Kidney epithelial cell (primary cell): ENCODE results near the gene CTF1. TPM values are rescaled to one million over a fixed set of nuclear protein-coding genes. Genes with fewer than 3 reads are reported as not detected.
A peak's percentile ranks its signal among the peaks of the same experiment; 100 is the strongest.

Experiments used
- DNase-seq: peaks from one replicate; pipeline ENCODE4 v3.0.0-alpha.2; 2010; ENCODE audit warnings: low read depth
- H3K27me3 ChIP-seq: 2 replicates; pipeline ENCODE4 v1.6.0; 2011; ENCODE audit warnings: low read length; ENCODE audit not compliant: control insufficient read depth, insufficient read depth
- H3K36me3 ChIP-seq: 2 replicates; pipeline ENCODE4 v1.5.1; 2011; ENCODE audit warnings: low read length; ENCODE audit not compliant: control insufficient read depth, insufficient read depth
- H3K4me3 ChIP-seq: 2 replicates; pipeline ENCODE4 v1.5.1; 2011; ENCODE audit warnings: low read depth, mild to moderate bottlenecking, control low read depth, low read length
- total RNA-seq: library from RNA; depleted of rRNA; stranded (reverse); fragments of >200 nt; gene quantifications from 2 replicates; pipeline ENCODE4 v1.2.3, GENCODE V29; 2015
- TF ChIP-seq, protein P1 (sequence below): IDR thresholded peaks from 2 replicates; pipeline ENCODE4 v1.5.1; 2011; ENCODE audit warnings: mild to moderate bottlenecking, moderate library complexity, low read length, control low read depth, inconsistent platforms; ENCODE audit not compliant: insufficient read depth, poor library complexity, severe bottlenecking

CTF1 gene
- total RNA-seq, 1 donor from 2014 or later, result 1.4 TPM

GRCh38 chr16:30874821-30875717 lies 21.3 kb upstream of the CTF1 start:
- peak; percentile 56 for DNase-seq
- TF ChIP-seq, protein P1, sequence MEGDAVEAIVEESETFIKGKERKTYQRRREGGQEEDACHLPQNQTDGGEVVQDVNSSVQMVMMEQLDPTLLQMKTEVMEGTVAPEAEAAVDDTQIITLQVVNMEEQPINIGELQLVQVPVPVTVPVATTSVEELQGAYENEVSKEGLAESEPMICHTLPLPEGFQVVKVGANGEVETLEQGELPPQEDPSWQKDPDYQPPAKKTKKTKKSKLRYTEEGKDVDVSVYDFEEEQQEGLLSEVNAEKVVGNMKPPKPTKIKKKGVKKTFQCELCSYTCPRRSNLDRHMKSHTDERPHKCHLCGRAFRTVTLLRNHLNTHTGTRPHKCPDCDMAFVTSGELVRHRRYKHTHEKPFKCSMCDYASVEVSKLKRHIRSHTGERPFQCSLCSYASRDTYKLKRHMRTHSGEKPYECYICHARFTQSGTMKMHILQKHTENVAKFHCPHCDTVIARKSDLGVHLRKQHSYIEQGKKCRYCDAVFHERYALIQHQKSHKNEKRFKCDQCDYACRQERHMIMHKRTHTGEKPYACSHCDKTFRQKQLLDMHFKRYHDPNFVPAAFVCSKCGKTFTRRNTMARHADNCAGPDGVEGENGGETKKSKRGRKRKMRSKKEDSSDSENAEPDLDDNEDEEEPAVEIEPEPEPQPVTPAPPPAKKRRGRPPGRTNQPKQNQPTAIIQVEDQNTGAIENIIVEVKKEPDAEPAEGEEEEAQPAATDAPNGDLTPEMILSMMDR, result no peak
- Histone ChIP-seq H3K27me3 (no peaks in the 10 kb centered on the region), H3K4me3 (peak overlapping the region; percentile 89), H3K36me3 (peaks cover 1% of the 10 kb centered on the region)

GRCh38 chr16:30875871-30876801 lies 20.3 kb upstream of the CTF1 start:
- no peaks in the 10 kb centered on the region for H3K27me3 ChIP-seq
- peak overlapping the region; percentile 89 for H3K4me3 ChIP-seq
- TF ChIP-seq, protein P1, result no peak
- no peak for DNase-seq
- H3K36me3 ChIP-seq, result no peaks in the 10 kb centered on the region

DNA sequence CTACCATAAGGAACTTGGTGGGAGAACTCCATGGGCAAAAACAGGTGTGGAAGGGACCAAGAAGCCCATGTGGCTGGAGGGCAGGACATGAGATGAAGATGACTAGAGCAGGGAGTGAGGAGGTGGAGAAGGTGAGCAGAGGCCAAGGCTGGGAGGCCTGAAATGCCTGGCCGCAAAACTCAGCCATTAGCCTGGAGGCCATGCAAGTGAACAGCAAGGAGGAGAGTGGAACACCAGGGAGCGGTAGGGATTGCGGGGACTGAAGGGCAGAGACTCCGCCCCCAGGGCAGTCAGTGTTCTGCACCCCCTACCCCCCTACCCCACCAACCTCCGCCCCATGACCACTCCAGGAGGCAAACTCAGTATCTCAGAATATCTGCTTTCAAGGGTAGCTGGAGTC lies 19.5 kb upstream of the CTF1 start:
- Histone ChIP-seq H3K36me3 (no peaks in the 10 kb centered on the region), H3K4me3 (peak overlapping the region; percentile 89)

GRCh38 chr16:30882429-30883310 lies 13.7 kb upstream of the CTF1 start:
- H3K27me3 ChIP-seq, result no peaks in the 10 kb centered on the region
- no peak overlapping the region for H3K4me3 ChIP-seq
- no peaks in the 10 kb centered on the region for H3K36me3 ChIP-seq
- TF ChIP-seq, protein P1, result no peak
- DNase-seq, result no peak

More for the DNA sequence above, 19.5 kb upstream of the CTF1 start:
- TF ChIP-seq, protein P1, result no peak
- no peaks in the 10 kb centered on the region for H3K27me3 ChIP-seq
- no peak for DNase-seq

- TF ChIP-seq, protein P1, result no peak
- no peaks in the 10 kb centered on the region for H3K27me3 ChIP-seq
- H3K36me3 ChIP-seq, result peaks cover 2% of the 10 kb centered on the region
- DNase-seq, result no peak
- H3K4me3 ChIP-seq, result no peak overlapping the region
Measured at GRCh38 chr16:30884760-30885159, 11.7 kb upstream of the CTF1 start.
